Midbrain (tissue), 1 donor: Measurements from ENCODE around the gene MSL1.

ENCODE experiments used
- DNase-seq: peaks from one replicate; lab custom pipeline; 2025; lab: John Stamatoyannopoulos, UW

Gene MSL1

GRCh38 chr17:40121181-40122135 lies at the start of gene MSL1:
TSS of gene MSL1 (plus strand) at chr17:40121971. CDS start at chr17:40122613, 642 bp downstream.
- peak; percentile 87 for DNase-seq

GRCh38 chr17:40072040-40072734 lies 49.6 kb upstream of the MSL1 start:
- peak; percentile 93 for DNase-seq

GRCh38 chr17:40072735-40073346 lies 48.9 kb upstream of the MSL1 start:
- no peak for DNase-seq

GRCh38 chr17:40073454-40074174 lies 48.2 kb upstream of the MSL1 start:
- no peak for DNase-seq

- DNase-seq = no peak
These were observed 47.6 kb upstream of the MSL1 start for GRCh38 chr17:40074175-40074512.

- no peak for DNase-seq
These were observed 46.9 kb upstream of the MSL1 start for GRCh38 chr17:40074871-40075200.

- DNase-seq = peak; percentile 89
These were observed 46.4 kb upstream of the MSL1 start for GRCh38 chr17:40075201-40075941.

- no peak for DNase-seq
These were observed 45.8 kb upstream of the MSL1 start for GRCh38 chr17:40075942-40076498.

- DNase-seq = no peak
These were observed 45.2 kb upstream of the MSL1 start for GRCh38 chr17:40076591-40076990.

- DNase-seq = no peak
These were observed 42.2 kb upstream of the MSL1 start for GRCh38 chr17:40079545-40079944.

- no peak for DNase-seq
These were observed 37.3 kb upstream of the MSL1 start for GRCh38 chr17:40084477-40084876.

GRCh38 chr17:40086150-40087044 lies 35.4 kb upstream of the MSL1 start:
- no peak for DNase-seq

GRCh38 chr17:40087049-40087794 lies 34.5 kb upstream of the MSL1 start:
- no peak for DNase-seq

- DNase-seq = no peak
These were observed 33.7 kb upstream of the MSL1 start for GRCh38 chr17:40087903-40088718.

- DNase-seq = no peak
These were observed 32.5 kb upstream of the MSL1 start for GRCh38 chr17:40089077-40089895.

GRCh38 chr17:40090237-40091119 lies 31.3 kb upstream of the MSL1 start:
- DNase-seq = no peak
